Central memory CD4-positive, alpha-beta T cell (primary cell): ENCODE data around the gene ALOX5.
"Not testable (repeated sequence)": the region's sequence is repeated elsewhere in the genome, so short reads cannot be mapped to it uniquely, and the experiment has no call there.

Experiments used
- DNase-seq: peaks from one replicate; pipeline ENCODE4 v3.0.0; 2022

ALOX5 gene

DNA sequence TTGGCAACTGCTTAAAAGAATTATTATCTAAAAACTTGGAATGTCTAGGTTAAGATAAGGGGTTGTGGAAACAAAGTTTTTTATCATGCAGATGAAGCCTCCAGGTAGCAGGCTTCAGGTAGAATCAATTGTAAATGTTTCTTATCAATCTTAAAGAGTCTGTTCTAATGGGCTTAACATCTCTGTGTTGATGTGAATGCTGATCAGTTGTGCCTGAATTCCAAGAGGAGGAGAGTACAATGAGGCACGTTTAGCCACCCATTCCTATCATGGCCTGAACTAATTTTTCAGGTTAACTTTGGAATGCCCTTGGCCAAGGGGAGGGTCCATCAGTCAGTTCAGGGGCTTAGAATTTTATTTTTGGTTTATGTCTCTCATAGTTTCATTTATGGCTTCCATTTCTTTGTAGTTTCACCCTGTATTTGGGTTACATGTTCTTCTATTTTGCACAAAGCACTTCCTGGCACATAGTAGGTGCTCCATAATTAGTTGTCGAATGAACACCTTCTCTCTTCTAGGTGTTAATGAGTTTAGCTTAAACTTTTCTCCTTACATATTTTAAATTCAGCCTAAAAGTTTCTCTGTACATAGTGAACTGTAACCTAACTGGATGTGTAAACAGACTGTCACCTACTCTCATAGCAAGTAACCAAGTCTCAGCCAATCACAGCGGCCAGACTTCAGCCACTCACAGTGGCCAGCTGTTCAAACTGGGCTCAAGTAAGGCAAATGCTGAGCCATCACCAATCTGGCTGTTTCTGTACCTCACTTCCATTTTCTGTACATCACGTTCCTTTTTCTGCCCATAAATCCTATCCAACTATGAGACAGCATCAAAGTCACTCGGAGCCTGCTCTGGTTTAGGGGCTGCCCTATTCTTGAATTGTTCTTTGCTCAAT is 34.7 kb downstream of the ALOX5 start:
- no peak for DNase-seq

DNA sequence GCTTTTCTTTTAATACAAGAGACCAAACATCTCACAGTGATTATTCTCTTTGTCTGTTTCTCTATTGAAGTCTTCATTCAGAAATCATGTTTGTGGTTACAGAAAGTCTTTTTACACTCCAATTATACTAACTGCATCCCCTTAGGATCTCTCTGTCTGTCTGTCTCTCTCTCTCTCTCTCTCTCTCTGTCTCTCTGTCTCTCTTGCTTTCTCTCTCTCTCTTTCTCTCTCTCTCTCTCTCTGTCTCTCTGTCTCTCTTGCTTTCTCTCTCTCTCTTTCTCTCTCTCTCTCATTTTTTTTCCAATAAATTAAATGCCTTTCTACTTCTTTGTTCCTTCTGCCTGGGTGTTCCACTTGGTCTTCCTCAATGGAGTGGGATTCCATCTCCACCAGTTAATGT is 35.3 kb downstream of the ALOX5 start:
- not testable (repeated sequence) for DNase-seq

DNA sequence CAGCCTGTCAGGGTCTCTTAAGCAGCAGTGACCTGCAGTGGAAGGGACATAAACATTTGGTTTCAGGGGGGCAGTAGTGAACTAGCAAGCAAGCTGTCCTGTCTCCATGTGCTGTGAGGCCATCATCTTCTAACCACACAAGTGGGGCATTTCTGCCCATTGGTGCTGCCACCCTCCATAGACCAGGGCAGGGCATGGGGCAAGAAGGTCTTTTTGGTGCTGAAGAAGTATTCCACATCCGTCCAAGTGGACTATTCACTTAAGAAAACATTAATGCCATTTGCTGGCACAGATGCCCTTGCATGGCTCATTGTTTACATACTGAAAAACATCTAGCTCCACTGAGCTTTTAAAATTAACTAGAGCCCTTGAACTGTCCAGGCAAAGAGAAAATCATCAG is 35.8 kb downstream of the ALOX5 start:
- no peak for DNase-seq

DNA sequence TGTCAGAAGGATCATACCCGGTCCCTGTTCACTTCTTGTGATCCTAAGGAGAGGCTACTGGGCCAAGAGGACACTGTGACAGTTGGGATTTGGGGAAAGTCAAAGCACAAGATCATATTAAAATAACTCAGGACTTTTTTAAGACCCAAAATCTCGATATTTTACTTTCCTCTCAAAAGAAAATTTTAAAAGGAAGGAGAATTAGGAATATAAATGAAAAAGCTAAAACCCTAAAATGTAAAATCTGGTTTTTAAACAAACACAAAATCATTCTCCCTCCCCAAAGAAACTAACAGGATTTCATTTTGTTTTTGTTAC is 36.4 kb downstream of the ALOX5 start:
- no peak for DNase-seq

DNA sequence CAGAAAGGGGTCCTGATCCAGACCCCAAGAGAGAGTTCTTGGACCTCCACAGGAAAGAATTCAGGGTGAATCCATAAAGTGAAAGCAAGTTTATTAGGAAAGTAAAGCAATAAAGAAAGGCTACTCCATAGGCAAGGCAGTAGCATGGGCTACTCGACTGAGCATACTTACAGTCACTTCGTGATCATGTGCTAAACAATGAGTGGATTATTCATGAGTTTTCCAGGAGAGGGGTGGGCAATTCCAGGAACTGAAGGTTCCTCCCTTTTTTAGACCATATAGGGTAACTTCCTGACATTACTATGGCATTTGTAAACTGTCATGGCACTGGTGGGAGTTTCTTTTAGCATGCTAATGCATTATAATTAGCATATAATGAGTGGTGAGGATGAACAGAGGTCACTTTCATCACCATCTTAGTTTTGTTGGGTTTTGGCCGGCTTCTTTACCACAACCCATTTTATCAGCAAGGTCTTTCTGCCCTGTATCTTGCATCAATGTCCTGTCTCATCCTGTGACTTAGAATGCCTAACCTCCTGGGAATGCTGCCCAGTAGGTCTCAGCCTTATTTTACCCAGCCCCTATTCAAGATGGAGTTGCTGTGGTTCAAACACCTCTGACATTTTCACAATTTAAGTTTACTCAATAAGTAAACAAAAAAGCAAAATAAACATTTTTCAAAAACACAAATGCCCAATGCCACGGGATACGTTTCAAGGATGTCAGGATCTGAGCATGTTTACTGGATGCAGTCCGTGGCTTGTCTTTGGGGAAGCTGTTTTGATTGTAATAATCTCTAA is 37.0 kb downstream of the ALOX5 start:
- no peak for DNase-seq

DNA sequence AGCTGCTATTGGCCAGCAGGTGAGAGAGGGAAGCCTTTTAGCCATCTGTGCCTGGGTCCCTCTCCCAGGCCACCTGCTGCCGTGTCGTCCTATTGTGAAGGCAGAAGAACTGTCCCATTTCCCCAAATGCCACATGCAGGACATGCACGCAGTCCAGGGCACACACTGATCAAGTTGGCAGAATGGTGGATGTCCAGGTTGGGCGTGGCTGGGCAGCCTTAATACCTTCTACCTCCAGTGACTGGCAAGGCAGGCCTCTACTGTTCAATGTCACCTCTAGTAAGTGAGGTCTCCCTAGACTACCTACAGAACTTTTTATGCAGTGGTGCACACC is 37.6 kb downstream of the ALOX5 start:
- DNase-seq, result no peak

DNA sequence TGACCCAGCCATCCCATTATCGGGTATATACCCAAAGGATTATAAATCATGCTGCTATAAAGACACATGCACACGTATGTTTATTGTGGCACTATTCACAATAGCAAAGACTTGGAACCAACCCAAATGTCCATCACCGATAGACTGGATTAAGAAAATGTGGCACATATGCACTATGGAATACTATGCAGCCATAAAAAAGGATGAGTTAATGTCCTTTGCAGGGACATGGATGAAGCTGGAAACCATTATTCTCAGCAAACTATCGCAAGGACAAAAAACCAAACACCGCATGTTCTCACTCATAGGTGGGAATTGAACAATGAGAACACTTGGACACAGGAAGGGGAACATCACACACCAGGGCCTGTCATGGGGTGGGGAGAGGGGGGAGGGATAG is 41.0 kb downstream of the ALOX5 start:
- not testable (repeated sequence) for DNase-seq

DNA sequence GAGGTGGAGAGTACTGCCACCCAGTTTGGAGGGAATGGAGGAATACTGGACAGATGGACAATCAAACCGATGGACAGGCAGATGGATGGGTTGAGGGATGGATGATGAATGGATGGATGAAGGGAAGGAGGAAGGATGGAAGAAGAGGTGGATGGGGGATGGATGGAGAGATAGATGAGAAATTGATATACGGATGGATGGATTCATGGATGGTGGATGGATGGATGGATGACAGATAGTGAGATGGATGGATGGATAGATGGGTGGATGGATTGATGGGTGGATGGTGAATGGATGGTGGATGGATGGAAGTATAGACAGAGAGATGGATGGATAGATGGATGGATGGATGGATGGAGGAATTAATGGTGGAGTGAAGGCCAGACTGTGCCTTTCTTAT is 42.6 kb downstream of the ALOX5 start:
- DNase-seq, result no peak

DNA sequence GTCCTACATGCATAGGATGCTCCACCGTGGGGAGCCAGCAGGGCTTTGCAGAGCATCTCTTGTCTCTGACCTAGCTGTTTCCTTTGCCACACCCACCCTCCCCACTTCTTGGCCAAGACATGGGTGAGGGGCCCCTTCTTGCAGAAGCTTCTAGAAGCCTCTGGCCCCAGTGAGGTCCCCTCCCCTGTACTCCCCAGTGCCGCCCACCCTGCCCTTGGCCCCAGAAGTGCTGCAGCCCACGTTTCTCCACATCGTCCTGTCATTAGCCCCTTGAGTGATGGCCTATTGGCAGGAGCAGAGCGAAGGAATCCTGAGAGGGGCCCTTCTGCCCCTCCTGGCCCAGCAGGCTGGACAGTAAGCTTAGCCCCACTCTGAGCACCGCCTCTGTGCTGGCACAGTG is 43.7 kb downstream of the ALOX5 start:
- no peak for DNase-seq

DNA sequence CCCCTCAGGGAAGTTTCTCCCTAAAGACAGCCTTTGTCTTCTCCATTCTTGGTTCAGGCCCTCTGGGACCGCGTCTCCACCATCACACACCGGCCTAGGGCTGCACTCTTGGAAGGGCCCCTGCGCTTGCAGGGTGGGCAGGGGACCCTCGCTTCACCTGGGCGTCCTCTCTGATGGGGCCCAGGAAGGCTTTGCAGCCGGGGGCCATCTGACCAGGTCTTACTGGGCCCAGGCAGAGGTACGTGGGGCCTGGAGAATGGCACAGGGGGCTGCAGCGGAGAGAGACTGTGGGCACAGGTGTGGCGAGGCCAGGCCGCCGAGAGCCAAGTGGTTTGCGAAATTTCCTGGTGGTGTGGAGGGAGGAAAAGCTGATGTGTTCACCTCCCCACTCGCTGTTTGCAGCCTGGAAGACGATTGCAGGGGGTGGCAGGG is 44.4 kb downstream of the ALOX5 start:
- DNase-seq, result no peak

DNA sequence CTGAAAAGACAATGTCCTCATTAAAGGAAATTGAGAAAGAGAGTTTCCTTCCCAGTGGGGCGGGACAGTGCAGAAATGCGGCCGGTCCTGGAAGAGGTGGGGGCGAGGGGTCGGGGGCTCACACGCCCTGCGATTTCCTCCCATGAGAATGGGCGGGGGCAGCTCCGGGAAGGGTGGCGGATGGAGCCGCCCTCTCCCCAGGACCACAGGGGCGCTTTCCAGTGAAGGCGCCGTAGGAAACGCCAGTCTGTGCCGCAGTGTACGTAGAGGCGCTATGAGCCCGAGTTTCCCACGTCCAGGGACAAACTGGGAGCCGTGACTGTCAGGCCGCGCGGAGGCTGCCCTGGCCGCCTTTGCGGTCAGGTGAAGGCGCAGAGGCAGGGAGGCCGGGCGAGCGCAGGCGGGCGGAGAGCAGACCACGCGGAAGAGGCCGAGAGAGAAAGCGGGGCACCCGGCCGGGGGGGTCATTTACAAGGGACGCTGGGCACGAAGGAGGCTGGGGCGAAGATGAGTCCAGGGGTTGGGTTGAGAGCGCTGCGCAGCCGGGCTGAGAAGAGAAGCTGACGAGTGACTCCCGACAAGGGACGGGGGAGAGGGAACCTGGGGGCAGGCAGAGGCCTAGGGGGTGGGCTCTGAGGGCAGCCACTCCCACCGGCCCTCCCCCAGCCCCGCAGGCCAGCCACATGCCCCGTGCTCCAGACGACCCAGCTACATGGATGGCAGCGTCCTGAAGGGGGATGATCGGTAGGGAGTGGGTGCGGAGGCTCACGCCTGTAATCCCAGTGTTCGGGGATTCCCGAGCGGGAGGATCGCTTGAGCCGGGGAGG is 45.0 kb downstream of the ALOX5 start:
- DNase-seq, result peak; percentile 42

DNA sequence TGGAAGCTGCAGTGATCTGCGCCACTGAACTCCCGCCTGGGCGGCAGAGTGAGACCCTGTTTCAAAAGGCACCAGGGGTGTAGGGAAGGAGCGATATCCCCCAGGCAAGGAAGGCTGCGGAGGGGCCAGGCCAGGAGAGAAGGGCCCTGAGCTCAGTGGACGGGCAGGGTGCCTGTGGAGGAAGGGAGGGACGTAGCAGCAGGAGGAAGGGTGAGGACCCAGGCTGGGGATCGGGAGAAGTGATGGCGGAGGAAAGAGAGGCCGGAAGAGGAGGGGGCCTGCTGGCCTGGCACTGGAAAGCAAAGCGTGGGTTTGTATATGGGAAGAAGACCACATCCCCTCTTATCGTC is 45.6 kb downstream of the ALOX5 start:
- DNase-seq, result no peak

DNA sequence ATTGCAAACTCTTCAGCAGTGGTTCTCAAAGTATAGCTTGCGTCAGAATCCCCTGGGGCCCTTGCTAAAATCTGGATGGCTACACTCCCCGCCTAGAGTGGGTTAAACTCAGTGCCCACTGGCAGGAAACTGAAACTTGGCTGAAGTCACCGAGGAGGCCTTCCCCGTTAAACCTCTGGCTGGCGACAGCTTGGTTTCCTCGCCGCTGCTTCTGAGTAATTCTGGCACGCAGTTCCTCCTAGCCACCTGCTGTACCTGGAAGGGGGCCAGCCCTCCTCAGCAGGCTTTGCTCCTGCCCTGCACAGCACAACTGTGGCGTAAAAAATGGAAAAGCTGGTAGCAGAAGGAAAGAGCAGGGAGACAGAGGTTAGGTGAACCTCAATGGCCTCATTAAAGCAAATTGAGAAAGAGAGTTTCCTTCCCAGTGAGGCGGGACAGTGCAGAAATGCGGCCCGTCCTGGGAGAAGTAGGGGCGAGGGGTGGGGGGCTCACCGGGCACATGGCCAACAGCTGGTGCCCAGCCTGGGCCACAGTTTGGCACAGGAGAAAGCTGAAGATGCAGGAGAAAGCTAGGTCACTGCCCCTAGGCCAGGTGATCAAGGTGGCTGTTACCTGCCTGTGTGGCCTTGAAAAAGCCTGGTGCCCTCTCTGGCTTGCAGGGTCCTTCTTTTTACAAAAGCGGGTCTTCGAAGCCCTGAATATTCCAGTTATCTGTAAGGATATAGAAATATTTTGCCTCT is 46.6 kb downstream of the ALOX5 start:
- DNase-seq, result peak; percentile 57

DNA sequence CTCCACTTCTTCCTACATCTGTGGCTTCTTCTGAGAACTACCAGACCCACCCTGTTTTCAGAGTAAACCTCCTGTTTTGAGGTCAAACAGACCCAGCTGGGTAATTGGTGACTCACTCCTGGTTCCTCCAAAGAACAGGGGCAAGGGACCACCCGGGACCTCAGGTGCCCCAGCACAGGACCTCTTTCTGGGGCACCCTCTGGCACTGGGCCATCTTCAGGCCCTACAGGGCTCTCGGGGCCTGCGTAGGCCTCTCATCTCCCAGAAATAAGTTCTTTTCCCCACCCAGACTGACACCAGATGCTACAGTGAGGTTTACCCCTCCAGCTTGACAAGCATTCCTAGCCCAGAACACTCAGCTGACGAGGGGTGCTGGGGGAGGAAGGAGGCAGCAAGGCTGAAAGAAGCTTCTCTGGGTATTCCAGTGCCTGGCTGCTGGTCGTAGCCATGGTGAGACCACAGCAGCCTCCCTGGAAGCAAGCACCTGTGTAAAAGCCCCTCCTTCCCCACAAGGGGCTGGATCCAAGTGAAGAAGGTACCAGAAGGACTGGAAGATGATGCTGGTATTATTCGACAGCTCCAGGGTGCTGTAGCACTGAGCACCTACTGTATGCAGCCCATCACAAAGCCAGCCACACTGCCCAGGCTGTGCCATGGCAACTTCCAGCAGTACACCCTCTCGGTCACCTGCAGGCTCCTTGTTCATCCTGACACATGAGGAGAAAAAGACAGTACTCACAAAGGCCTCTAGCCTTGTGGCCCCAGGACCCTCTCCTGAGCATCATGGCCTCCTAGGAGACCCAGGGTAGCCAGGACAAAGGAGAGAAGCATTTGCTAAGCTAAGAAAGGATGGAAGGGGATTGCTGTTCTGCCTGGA is 47.4 kb downstream of the ALOX5 start:
- DNase-seq, result peak; percentile 42

DNA sequence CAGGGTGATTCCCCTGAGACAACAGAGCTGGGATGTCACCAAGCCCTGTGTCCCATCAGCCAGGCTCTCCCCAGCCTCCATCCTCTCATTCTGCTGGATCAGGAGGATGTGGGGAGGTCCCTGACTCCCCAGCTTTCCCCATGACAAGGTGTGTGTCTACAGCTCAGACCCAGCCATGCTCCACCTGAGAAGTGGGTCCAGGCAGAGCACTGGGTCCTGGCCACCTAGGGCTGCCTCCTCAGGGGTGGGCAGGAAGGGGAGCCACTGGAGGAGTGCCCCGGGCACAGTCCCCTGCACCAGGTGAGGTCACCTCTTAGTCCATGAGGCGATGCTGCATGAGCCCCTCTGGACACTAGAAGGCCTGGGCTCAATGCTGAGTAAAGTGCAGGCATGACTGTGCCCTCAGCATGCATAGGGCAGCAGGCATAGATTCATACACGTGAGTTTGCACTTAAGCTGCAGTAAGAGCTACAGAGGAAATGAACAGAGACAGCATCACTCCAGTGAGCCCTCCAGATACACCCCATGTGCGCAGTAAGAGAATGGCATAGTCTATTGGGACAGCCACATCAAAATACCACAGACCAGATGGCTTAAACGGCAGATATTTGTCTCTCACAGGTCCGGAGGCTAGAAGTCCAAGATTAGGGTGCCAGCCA is 48.3 kb downstream of the ALOX5 start:
- no peak for DNase-seq

DNA sequence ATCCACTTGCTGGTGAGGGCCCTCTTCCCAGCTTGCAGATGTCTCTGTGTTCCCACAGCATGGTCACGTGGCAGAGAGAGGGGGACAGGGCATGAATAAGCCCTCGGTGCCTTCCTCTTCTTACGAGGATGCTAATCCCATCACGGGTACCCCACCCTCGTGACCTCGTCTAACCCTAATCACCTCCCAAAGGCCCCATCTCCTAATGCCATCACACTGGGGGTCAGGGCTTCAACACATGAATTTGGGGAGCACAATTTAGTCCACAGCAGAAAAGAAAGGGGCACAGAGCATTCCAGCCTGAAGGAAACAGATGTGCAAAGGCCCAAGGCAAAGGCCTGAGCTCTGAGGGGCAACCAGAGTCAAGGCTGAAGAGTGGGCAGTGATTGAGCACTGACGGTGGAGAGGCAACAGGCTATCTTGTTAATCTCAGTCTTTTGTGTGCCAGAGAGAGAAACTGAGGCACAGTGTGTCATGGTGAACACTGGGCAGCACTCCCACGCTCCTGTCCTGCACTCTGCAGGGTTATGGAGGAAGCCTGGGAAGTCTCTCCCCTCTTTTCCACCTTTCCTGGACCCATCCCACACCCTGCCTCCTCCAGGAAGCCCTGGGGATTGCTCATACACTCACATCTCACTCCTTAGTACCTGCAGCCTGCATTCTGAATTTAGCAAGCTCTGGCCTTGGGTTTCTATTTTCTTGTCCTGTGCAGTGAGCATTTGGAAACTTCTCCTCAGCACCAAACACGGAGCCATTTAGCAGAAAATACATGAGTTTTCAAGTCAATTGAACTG is 49.0 kb downstream of the ALOX5 start:
- no peak for DNase-seq

DNA sequence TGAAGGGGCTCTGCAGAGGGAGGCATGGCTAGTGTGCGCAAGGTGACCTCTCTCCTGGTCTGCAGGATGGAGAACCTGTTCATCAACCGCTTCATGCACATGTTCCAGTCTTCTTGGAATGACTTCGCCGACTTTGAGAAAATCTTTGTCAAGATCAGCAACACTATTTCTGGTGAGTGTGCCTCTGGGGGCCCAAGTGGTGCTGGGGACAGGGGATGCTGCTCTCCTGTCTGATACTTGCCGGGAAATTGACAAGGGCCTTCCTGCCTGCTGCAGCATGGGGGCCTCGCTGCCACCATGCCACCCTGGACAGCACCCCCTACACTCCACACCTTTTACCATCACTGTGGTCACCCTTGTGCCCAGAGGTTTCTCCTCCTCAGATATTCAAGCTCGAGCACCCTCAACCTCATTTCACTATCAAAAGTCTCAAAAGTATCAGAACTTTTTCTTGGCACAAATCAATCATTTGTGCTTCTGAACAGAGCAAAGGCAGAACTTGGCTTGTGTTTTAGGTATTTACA is 50.0 kb downstream of the ALOX5 start:
- no peak for DNase-seq

DNA sequence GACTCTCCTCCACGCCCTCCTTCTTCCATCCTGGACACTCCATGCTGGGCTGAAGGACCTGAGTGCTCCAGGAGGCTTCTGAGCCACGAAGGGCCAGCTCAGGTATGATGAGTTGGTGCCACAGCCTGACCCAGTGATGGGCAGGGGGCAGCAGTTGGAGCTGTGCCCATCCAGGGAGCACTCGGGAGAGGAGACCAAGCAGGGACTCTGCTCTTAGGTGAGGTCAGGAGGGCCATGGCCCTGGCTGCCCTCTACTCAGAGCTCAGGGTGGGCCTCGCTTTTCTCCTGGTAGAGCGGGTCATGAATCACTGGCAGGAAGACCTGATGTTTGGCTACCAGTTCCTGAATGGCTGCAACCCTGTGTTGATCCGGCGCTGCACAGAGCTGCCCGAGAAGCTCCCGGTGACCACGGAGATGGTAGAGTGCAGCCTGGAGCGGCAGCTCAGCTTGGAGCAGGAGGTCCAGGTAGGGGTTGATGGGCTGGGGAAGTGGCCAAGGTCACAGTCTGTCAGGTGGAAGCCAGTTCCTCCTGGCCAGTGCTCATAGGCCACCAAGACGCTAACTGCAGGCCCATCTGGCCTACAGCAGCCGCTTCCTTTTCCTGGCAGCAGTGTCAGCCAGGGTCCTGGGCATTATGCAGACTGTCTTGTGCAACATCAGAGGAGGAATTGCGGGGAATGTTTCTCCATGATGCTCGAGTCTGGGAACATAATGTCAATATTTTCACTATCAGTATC is 50.8 kb downstream of the ALOX5 start:
- DNase-seq, result no peak
